HG03135 (cell line): ENCODE measurements around the gene EXOSC9.
"Not testable (repeated sequence)": the region's sequence is repeated elsewhere in the genome, so short reads cannot be mapped to it uniquely, and the experiment has no call there.

ENCODE experiments used
- ATAC-seq: cut with Tn5 transposase; IDR thresholded peaks from one replicate; pipeline ENCODE4 v1.9.1; 2021; ENCODE audit warnings: mild to moderate bottlenecking, moderate library complexity; ENCODE audit not compliant: unreplicated experiment

EXOSC9 gene, protein sequence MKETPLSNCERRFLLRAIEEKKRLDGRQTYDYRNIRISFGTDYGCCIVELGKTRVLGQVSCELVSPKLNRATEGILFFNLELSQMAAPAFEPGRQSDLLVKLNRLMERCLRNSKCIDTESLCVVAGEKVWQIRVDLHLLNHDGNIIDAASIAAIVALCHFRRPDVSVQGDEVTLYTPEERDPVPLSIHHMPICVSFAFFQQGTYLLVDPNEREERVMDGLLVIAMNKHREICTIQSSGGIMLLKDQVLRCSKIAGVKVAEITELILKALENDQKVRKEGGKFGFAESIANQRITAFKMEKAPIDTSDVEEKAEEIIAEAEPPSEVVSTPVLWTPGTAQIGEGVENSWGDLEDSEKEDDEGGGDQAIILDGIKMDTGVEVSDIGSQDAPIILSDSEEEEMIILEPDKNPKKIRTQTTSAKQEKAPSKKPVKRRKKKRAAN

DNA sequence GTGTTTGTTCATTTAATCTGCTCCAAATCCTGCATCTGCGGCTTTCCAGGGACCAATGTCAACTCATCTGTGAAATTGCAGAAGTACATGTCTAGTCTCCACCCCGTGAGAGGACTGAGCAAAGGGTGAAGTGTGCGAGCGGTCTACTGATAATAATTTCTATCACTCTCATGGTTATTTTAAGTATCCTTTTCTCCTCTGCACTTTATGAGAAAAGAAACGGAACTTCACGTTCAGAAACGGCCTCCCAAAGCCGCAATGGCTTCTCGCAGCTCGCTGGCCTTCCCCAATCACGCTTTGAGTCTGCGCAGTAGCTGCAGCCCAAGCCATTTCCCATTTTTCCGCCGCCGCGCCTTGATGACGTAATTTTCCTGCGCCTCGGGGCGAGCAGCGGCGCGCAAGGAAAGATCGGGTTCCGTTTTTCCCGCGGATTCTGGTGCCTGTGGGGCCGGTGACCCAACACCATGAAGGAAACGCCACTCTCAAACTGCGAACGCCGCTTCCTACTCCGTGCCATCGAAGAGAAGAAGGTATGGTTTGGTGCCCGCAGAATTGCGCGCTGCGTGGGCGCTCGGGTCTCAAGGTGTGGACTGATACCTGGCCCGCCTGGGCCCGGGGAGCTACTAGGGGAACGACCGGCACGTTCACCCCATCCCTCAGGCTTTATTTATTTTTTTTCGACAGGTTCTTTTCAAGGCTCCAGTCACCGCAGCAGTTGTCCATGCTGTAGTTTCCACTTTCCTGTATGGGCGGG lies at the start of gene EXOSC9:
EXOSC9 (plus strand) TSS at position 363 of the 754 bp plus-strand sequence; CDS start at position 465, 102 bp downstream.
- peak; percentile 76 for ATAC-seq

DNA sequence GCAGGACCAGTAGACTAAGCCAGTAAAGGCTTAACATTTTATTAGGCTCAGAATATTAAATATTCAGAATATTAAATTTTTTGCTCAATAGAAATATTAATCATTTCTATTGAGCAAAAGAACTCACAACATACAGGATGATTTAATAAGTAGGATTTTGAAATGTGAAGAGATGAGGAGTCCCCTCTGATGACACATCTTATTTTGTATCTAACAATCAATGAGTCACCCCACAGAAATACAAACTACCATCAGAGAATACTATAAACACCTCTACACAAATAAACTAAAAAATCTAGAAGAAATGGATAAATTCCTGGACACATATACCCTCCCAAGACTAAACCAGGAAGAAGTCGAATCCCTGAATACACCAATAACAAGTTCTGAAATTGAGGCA lies 49.0 kb upstream of the EXOSC9 start:
- ATAC-seq = not testable (repeated sequence)

DNA sequence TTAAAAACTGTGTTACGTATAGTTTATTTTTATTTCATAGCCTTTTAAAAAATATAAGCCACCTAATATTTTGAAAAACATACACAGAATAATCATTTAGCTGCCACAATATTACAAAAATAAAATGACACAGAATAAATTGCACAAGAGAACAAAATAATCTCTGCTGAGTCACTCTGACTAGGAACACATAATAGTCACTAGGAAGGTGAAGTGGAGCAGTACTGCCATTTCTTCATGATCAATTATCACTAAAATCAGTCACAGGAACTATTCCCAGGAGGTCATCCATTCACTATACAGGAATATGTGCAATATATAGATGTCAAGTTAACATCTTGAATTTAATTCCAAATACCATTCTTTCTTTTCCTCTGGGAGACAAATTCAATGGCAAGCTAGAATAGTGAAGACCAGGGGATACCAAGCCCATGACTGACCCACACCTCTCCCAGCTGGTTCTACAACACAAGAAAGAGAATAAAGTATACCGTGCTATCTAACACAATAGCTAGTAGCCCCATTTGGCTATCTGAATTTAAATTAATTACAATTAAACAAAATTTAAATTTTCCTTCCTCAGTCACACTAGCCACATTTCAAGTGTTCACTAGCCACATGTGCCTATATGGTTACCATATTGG lies 42.1 kb upstream of the EXOSC9 start:
- ATAC-seq = no peak

DNA sequence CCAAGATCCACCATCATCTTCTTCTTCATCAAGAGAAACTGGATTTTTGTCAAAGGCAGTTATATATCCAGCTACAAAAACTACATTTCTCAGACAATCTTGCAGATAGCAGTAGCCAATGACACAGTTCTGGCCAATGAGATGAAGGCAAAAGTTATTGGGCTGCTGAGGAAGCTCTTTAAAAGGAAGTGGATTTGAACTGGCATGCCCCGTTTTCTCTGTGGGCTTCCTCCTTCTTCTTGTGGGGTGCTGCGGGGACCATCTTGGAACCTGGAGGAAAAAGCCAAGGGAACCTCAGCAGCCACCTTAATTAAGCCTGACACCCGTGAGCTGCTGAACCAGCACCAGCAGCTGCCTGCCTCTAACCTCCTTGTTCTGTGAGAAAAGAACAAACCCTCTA lies 40.9 kb upstream of the EXOSC9 start:
- no peak for ATAC-seq

- ATAC-seq = no peak
Measured at GRCh38 chr4:121764303-121764701, 36.8 kb upstream of the EXOSC9 start.

GRCh38 chr4:121764702-121765367 lies 36.3 kb upstream of the EXOSC9 start, which contains the start of gene SMIM43:
Gene SMIM43, minus strand, starts transcription at chr4:121765164. Its CDS starts 59 bp downstream, at chr4:121765105.
- ATAC-seq = no peak

DNA sequence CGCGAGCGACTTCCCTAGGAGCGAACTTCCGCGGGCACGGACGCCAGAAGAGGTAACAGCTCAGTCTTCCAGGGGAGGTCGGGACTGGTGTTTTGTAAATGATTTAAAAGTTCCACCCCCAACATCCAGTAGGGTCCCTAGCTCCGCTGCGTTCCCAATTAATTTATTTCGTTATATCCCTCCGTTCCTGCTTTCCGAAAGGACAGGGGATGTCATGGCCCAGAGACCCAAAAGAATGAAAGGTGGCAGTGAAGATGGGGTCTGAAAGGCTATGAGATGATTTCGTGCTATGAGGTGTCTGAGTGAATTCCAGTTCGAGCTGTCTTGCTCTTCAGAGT lies 35.8 kb upstream of the EXOSC9 start:
- ATAC-seq = no peak

DNA sequence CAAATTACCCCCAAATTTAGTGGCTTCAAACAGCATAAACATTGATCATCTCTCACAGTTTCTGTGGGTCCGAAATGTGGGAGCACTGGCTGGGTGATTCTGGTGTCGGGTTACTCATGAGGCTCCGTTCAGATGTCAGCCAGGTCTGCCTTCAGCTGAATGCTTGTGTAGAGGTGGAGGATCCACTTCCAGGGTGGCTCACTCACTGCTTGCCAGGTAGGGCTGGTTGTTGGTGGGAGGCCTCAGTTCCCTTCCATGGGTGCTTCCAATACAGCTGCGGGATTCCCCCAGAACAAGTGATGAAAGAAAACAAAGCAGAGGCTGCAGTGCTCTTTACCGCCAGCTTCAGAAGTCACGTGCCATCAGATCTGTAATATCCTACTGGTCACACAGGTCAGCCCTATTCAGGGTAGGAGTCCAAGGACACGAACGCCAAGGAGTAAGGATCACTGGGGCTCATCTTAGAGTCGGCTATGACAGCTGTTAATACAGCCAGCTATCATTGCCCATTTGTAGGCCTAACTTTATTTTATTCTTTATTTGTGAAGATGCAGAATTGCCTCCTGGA lies 35.1 kb upstream of the EXOSC9 start:
- ATAC-seq = no peak

GRCh38 chr4:121767166-121767565 lies 34.0 kb upstream of the EXOSC9 start:
- ATAC-seq = no peak

GRCh38 chr4:121769341-121769740 lies 31.8 kb upstream of the EXOSC9 start:
- no peak for ATAC-seq

DNA sequence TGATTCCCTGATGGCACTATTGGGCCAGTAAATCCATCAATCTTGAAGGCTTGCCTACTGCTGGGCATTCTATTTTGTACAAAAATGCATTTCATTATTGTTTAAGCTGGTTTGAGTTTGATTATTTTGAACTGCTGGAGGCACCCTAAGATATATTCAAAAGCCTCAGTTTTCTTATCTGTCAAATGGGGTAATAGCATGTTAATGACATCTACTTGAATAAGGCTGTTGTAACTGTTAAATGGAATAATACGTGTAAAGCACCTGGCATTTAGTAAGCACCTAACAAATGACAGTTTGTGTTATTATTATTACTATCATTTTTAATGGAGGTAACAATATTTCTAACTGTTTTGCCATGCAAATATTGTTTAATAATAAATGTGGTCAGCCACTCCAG lies 29.3 kb upstream of the EXOSC9 start:
- no peak for ATAC-seq

- ATAC-seq = no peak
Measured at GRCh38 chr4:121773883-121774282, 27.2 kb upstream of the EXOSC9 start.

DNA sequence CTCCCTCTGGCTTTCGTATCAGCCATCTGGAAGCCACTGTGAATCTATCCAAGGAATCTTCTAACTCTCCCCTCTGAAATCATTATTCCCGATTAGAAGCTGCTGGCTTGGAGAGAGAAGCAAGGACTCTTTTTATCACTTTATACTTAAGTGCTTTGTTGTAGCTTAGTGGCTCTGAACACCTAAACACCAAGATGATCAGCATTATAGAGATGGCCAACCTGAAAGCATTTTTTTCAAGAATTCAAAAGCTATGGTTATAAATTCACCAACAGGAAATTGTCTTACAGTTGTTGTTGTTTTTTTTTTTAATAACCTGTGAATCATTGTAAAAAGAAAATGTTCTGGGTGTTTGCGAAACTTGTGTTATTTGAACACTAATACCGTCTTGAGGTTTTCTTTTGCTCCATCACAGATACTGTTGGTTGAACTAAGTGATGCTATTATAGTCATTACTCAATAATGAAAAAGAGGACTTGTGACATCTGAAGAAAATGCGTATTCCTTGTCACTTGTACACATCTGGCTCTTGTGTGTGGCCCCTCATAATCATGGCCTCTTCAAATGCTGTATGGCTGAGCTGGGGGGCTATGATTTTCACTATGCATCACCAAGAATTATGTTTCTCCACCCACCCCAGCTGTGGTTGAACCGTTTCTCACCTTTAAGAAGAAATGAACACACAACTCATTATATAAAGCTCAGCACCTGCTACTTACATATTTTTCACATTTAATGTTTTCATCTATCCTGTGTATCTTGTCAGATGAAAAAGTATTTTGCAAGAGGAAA lies 24.3 kb upstream of the EXOSC9 start:
- ATAC-seq = no peak

GRCh38 chr4:121777625-121778024 lies 23.5 kb upstream of the EXOSC9 start:
- no peak for ATAC-seq

DNA sequence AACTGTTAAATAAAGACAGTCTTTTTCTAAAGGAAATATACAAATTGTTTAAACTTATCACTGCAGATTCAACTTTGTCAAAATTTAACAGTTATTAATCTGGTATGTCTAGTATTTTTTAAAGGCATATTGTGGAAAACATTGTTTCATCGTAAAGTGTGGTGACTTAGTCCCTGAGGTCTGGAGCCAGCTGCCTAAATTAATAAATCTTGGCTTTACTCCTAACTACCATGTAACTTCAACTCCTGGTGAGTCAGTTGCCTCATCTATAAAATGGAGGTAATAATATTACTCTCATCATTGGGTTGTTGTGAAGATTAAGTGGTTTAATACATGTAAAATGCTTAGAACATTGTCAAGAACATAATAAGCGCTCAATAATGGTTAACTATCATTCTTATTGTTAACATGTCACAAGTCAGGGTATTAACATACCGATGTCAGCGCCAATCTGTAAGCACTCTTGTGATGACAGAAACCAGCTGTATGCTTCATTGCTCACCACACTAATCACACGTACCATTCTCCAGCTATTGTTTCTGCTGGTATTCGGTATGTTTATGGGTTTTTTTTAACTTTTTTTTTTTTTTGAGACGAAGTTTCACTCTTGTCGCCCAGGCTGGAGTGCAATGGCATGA lies 22.0 kb upstream of the EXOSC9 start:
- no peak for ATAC-seq

DNA sequence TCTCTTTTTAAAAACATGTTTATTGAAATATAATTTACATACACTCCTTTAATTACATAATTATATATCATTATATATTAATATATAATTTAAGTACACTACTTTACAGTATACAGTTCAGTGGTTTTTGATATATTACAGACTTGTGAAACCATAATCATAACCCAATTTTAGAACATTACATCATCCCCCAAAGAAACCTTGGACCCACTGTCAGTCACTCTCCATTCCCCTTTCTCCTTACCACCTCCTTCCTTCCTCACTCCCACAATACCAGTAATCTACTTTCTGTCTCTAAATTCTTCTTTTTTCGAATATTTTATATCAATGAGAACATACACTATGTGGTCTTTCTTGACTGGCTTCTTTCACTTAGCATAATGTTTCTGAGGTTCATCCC lies 17.9 kb upstream of the EXOSC9 start:
- no peak for ATAC-seq

- ATAC-seq = no peak
Measured at GRCh38 chr4:121784401-121784800, 16.7 kb upstream of the EXOSC9 start.

DNA sequence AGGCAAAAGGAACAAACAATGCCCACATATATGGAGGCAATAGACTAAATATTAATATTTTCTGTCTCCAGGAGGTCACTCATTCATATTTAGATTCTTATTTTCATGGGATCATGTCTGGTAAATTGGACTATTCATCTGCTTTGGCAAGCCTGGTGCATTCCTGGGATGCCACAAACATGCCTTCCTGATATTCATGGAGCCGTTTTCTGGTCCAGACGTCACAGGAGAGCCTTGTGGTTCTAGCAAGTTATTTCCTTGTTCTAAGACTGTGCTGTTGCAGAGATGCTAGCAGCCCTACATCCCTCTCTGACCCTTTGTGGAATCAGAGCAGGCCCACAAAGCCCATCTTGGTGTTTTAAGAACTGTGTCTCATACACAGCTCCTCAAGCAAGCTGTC lies 16.1 kb upstream of the EXOSC9 start:
- ATAC-seq = no peak

GRCh38 chr4:121785479-121785878 lies 15.6 kb upstream of the EXOSC9 start:
- no peak for ATAC-seq

DNA sequence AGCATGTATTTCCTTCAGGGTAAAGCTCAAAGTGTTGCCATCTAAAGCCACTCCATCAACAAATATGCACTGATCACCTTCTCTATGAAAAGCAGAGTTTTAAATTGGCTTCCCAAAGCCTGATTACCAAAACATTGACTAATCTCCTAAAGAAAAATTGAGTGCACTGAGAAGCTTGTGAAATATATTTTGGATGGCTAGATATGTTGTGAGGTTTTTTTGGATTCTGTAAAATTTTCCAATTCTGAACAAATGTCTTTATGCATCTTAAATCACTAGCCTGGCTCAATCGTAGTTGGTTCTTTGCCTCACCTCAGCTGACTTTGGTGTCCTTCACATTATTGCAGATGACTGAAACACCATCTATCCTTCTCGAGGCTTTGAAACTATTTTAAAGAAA lies 14.9 kb upstream of the EXOSC9 start:
- ATAC-seq = no peak
